Midbrain (tissue), 1 donor: ENCODE results near the gene TNS4.

Experiments used
- DNase-seq: peaks from one replicate; lab custom pipeline; 2025; lab: John Stamatoyannopoulos, UW

TNS4 gene

GRCh38 chr17:40471846-40472732, 29.3 kb downstream of the TNS4 start:
- no peak for DNase-seq

DNA sequence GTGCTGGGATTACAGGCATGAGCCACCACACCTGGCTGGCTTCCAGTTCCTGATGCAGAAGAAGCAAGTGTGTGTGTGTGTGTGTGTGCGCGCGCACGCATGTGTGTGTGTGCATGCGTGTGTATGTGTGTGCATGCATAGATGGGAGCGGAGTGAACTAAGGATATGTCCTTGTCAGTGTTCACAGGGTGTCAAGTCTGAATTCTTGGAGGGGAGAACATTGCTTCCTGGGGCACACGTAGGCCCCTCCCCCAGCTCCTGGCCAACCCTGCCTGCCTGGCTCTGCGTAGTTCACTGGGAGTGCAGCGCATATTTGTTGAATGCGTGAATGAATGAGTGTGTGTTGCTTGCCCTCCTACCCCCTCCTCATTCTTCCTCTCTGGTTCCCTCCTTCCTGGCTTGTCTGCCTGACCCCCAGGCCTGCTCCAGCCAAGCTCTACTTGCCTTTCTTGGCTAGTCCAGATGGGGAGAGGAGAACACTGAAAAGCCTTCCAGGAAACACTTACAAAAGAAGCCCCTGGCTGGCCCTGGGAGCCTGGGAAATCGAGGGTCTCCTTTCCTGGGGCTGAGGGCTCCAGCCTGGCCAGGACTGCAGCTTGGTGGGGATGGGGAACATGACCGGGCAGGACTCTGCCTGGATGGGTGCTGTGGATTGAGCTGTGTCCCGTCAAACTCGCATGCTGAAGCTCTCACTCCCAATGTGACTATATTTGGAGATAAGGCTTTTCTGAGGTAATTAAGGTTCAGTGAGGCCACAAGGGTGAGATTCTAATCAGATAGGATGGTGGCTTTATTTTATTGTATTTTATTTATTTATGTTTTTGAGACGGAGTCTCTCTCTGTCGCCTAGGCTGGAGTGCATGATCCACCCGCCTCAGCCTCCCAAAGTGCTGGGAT, 30.2 kb downstream of the TNS4 start:
- DNase-seq, result no peak

DNA sequence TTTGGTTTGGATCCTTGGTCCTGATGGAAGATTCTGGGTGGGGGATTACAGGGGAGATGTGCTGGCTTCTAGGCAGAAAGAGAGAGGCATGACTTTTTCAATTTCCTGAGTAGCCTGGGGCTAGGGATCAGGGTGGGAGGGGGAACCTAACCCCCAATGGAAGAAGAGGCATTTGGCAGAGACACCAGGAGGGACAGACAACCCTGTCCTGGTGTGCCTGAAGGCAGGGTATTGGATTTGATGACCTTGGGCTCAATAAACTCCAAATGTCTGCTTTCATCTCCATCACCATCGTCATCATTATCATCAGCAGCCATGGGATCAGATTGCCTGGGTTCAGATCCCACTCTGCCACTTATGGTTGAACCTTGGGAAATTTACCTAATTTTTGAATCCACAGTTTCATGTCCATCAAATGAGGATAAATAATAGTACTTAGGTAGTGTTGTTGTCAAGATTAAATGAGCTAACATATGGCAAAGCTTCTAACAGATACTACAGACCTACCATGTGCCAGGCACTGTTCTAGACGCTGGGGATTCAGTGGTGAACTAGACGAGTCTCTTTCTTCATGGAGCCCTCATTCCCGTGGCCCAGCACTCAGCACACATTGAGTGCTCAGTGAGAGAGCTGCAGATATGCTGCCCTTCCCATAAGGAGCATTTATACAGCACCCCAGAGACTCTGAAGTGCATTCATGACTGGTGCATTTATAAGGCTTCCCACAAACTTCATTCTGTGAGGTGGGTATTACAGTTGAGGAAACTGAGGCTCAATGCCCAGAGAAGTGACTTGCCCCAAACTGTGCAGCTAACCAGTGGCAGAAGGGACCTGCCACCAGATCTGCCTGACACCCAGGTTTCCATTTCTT, 31.4 kb downstream of the TNS4 start:
- no peak for DNase-seq

DNA sequence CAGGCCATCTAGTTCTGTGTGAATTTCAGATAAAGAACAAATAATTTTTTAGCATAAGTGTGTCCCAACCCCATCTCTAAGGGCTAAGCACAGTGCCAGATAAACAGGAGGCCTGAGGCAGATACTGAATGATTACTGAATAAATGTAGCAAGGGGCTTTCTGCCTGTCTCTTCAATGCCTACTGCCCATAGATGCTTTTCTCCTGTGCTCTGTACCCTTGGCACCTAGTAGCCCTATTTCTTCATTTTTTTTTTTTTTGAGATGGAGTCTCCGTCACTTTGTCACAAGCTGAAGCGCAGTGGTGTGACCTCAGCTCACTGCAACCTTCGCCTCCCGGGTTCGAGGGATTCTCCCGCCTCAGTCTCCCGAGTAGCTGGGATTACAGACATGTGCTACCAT, 32.9 kb downstream of the TNS4 start:
- DNase-seq, result no peak

DNA sequence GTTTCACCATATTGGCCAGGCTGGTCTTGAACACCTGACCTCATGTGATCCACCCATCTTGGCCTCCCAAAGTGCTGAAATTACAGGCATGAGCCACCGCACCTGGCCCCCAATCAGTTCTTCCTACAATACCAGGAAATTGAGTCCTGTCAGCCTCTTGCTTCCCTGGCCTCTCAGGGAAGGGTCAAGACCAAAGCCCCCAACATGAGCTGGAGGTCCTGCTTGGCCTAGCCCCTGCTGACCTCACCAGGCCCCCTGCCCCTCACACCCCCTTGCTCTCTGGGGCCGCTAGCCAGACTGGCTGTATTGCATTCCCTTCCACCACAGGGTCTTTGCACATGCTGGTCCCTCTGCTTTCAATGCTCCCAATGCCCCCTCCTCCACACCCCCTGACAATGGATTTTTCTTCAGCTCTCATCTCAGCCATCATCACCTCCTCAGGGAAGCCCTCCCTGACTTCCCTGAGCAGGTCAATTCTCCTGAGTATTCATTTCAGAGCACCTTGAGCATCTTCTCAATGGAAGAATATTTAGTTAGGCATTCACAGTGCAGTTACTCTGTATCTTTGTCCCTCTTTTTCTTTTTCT, 34.0 kb downstream of the TNS4 start:
- no peak for DNase-seq

DNA sequence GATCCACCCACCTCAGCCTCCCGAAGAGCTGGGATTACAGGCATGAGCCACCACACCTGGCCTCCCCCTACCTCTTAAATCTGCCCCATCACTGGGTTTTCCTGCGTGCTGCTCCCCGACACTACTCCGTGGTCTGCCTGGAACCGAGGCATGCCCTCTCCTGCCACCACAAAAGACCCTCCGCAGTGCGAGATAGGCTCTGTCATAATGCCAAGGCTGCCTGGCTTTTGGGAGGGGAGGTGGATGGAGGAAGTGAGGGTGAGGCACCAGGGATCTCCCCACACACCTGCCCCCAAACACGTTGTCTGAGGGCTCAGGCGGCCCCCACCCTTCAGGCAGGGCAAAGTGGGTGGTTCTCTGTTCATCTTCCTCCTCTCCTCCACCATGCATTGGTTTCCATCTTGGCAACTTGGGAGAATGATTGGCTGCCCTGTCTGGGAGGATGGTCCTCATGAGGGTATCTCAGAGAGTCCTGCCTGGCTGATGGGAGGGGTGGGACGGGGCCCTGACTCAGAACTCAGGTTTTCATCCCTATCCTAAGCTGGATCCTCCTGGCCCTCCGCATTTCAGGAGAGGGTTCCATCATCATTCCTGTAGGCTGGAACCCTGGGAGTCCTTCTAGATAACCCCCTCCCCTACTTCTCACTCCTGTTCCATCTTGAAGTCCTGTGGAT, 35.0 kb downstream of the TNS4 start:
- no peak for DNase-seq

DNA sequence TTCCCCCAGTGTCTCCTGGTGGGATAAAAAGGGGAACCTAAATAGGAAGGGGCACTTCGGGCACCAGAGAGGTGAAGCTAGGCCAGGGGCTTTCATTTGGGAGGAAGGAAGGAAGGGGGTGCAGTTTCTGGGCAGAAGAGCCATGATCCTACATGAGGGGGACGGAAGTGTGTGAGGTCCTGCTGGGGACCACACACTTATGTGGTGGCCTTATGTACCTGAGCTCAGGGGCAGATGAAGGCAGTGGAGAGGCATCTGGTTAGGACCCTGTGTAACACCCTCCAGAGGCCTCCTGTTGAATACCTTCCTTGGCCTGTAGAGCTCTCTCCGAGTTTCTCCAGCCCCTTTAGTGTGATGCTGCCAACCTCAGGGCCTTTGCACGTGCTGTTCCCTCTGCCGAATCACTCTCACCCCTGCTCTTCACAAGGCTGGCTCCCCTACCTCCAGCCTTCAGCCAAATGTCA, 37.0 kb downstream of the TNS4 start:
- no peak for DNase-seq

GRCh38 chr17:40463122-40463550, 38.3 kb downstream of the TNS4 start:
- no peak for DNase-seq

DNA sequence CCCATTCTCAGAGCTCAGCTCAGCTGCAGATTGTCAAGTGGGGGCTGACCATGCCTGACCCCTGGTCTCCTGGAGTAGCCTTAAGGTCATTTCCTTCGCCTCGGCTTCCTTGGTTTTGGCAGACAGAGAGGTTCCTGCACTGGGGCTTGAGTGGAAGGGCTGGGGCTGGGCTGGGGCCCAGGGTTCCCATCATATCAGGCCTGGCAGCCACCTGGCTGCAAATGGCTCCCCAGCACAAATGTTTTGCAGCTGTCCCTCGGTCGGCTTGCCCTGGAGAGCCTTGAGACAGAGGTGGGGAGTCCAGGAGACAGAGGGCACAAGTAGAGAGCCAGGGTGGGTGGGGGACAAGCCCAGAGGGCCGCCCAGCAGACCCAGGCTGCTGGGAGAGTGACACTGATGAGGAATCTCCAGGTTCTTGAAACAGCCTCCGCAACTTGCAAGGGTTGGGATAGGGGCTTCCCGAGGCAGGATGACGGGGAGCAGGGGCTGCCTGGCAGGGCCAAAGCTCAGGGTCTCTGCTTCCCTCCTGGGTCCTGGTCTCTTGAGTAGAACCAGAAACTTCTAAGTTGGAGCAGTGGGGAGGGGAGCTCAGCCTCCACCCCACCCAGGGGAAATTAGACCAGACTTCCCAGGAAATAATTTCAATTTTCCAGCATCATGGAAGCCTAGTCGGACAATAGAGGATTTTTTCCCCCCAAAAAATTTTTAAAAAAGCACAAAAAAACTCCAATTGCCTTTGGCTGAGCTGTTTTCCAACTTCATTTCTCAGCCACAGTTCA, 38.9 kb downstream of the TNS4 start:
- DNase-seq, result no peak

- no peak for DNase-seq
These were observed 39.6 kb downstream of the TNS4 start for GRCh38 chr17:40461732-40462342.

GRCh38 chr17:40460968-40461731, 40.3 kb downstream of the TNS4 start:
- no peak for DNase-seq

- DNase-seq, result no peak
These were observed 40.8 kb downstream of the TNS4 start for GRCh38 chr17:40460604-40460967.

DNA sequence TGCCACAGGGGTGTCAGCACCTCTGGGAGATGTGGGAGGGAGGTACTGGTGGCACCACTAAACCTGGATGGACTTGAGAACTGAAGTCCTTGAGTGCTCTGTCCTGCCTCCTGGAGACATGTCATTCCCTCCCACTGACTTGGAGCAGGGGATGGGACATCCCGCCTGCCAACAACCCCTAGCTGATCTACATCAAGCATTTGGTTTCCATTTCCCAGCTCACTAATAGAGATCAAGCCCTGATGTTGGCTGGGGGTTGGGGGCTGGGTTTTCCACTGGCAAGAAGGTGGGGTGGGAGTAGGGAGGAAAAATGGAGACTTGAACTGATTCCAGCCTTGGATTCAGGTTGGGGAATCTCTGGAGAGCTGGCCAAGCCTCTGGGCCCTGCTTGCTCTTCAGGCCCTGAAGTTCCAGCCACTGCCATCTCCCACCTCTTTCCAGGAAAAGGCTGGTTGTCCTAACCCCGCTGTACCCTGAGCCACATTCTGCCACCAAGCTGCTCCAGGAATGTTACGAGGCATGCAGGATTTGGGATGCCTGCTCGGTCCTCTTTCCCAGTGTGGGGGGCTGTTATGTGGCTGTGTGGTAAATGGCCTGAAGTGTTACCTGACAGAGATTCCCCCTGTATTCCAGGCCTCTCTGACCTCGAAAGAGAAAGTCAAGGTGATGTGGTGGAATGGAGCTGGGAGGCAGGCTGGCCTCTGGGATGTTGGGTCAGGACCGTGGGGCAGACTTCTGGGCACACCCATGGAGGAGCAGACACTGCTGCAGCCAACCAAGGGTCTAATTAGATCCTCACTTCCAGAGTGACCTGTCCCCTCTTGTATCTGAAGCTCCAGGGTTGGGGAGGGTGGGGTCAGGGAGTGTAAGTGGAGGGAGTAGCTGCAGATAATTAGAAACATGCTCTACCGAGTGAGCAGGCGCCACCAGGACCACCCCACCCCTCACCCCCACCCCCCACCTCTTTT, 41.5 kb downstream of the TNS4 start:
- no peak for DNase-seq

DNA sequence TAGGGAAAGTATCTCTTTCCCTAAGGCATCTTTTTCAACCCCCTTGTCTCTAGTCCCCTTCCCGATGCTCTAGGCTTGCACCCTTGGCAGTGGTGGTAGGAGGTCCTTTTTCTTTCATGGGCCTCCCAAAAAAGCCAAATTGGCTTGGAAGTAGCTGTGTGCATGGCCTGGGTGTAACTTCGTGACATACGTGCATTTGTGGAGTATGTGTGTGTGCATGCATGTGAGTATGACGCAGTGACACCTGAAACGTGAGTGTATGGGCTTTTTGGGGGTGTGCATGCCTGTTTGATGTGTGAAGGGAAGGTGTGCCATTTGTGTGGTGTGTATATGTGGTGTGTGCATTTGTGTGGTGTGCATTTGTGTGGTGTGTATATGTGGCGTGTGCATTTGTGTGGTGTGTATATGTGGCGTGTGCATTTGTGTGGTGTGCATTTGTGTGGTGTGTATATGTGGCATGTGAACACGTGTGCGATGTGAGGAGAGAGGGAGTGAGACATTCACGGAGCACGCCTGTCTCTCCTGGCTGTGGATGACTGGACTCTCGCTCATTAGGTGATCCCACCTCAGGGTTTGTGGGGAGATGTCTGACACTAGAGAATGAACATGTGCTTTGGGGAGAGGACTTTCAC, 42.5 kb downstream of the TNS4 start:
- no peak for DNase-seq

GRCh38 chr17:40457964-40458791, 43.2 kb downstream of the TNS4 start:
- no peak for DNase-seq

- DNase-seq, result no peak
These were observed 44.1 kb downstream of the TNS4 start for GRCh38 chr17:40457369-40457768.
